Mesenchymal stem cell (in vitro differentiated cells and primary cell): ENCODE results near the gene STOX2.

ENCODE experiments used
- DNase-seq: peaks from one replicate; pipeline ENCODE4 v3.0.0-alpha.2; 2013
- H2AFZ ChIP-seq: one replicate; pipeline ENCODE4 v1.6.1; 2013; ENCODE audit warnings: low read depth, mild to moderate bottlenecking, control low read depth, inconsistent platforms, low read length, moderate library complexity
- H2AK5ac ChIP-seq: 2 replicates; pipeline ENCODE4 v1.6.1; 2013; ENCODE audit warnings: low read length, moderate library complexity, mild to moderate bottlenecking, inconsistent platforms; ENCODE audit not compliant: severe bottlenecking
- H2BK120ac ChIP-seq: one replicate; pipeline ENCODE4 v1.6.1; 2013; ENCODE audit warnings: low read depth, mild to moderate bottlenecking, inconsistent platforms, low read length, moderate library complexity
- H2BK12ac ChIP-seq, 2 experiments: one replicate each; pipeline ENCODE4 v1.6.1; 2013; ENCODE audit warnings: inconsistent platforms in 2 of 2, low read length in 2 of 2, mild to moderate bottlenecking in 2 of 2, moderate library complexity in 2 of 2, control low read depth in 1 of 2
- H2BK15ac ChIP-seq: one replicate; pipeline ENCODE4 v1.6.1; 2013; ENCODE audit warnings: mild to moderate bottlenecking, low read depth, inconsistent platforms; ENCODE audit not compliant: poor library complexity, severe bottlenecking
- H2BK5ac ChIP-seq: 2 replicates; pipeline ENCODE4 v1.6.1; 2013; ENCODE audit warnings: low read depth, mild to moderate bottlenecking, low read length, control low read depth, inconsistent platforms; ENCODE audit not compliant: poor library complexity, severe bottlenecking
- H3K14ac ChIP-seq, 2 experiments: one replicate each; pipeline ENCODE4 v1.6.1; 2013; ENCODE audit warnings: inconsistent platforms in 2 of 2, low read length in 2 of 2, control low read depth in 1 of 2, mild to moderate bottlenecking in 1 of 2, moderate library complexity in 1 of 2
- H3K18ac ChIP-seq, 2 experiments: one replicate each; pipeline ENCODE4 v1.6.1; 2013; ENCODE audit warnings: inconsistent platforms in 2 of 2, low read length in 2 of 2, control low read depth in 1 of 2, low read depth in 1 of 2, mild to moderate bottlenecking in 1 of 2
- H3K23ac ChIP-seq, 2 experiments: one replicate each; pipeline ENCODE4 v1.6.1; 2013; ENCODE audit warnings: inconsistent platforms in 2 of 2, low read length in 2 of 2, mild to moderate bottlenecking in 2 of 2, moderate library complexity in 2 of 2, control low read depth in 1 of 2
- H3K27ac ChIP-seq: 2 replicates; pipeline ENCODE4 v1.5.1; 2013; ENCODE audit warnings: mild to moderate bottlenecking, moderate library complexity, low read length, control low read depth, inconsistent platforms; ENCODE audit not compliant: poor library complexity, severe bottlenecking
- H3K27me3 ChIP-seq, 2 experiments: 2 replicates each; pipeline versions ENCODE4 v1.6.1 to v1.7.0; 2013; ENCODE audit warnings: low read length in 2 of 2, mild to moderate bottlenecking in 2 of 2, moderate library complexity in 2 of 2, control low read depth in 1 of 2, inconsistent platforms in 1 of 2; ENCODE audit not compliant: control insufficient read depth in 1 of 2, insufficient read depth in 1 of 2
- H3K36me3 ChIP-seq, 2 experiments: 2 replicates each; pipeline versions ENCODE4 v1.6.1 to v1.7.0; 2013; ENCODE audit warnings: low read length in 2 of 2, control low read depth in 1 of 2, inconsistent platforms in 1 of 2, low read depth in 1 of 2, mild to moderate bottlenecking in 1 of 2; ENCODE audit not compliant: insufficient read depth in 2 of 2, control insufficient read depth in 1 of 2
- H3K4ac ChIP-seq, 2 experiments: one replicate each; pipeline ENCODE4 v1.6.1; 2013; ENCODE audit warnings: inconsistent platforms in 2 of 2, low read length in 2 of 2, mild to moderate bottlenecking in 2 of 2, moderate library complexity in 2 of 2, control low read depth in 1 of 2, low read depth in 1 of 2
- H3K4me1 ChIP-seq: 2 replicates; pipeline ENCODE4 v1.6.1; 2013; ENCODE audit warnings: low read depth, low read length, control low read depth; ENCODE audit not compliant: control insufficient read depth, insufficient read depth
- H3K4me2 ChIP-seq: 2 replicates; pipeline ENCODE4 v1.6.1; 2013; ENCODE audit warnings: low read length, mild to moderate bottlenecking, inconsistent platforms; ENCODE audit not compliant: poor library complexity, severe bottlenecking
- H3K4me3 ChIP-seq, 2 experiments: 2 replicates each; pipeline versions ENCODE4 v1.5.1 to v1.7.0; 2013; ENCODE audit warnings: low read length in 2 of 2, mild to moderate bottlenecking in 2 of 2, control low read depth in 1 of 2, low read depth in 1 of 2; ENCODE audit not compliant: insufficient read depth in 1 of 2
- H3K79me1 ChIP-seq: replicated peaks from 2 replicates; pipeline ENCODE4 v1.6.1; 2013; ENCODE audit warnings: mild to moderate bottlenecking, control low read depth, low read length, inconsistent platforms; ENCODE audit not compliant: poor library complexity, severe bottlenecking
- H3K9ac ChIP-seq: 2 replicates; pipeline ENCODE4 v1.7.0; 2013; ENCODE audit warnings: mild to moderate bottlenecking, low read length, moderate library complexity
- H3K9me3 ChIP-seq: 2 replicates; pipeline ENCODE4 v1.7.0; 2013; ENCODE audit warnings: mild to moderate bottlenecking, low read length; ENCODE audit not compliant: control insufficient read depth
- H4K8ac ChIP-seq: one replicate; pipeline ENCODE4 v1.6.1; 2013; ENCODE audit warnings: inconsistent platforms, mild to moderate bottlenecking, low read length, moderate library complexity
- H4K91ac ChIP-seq: one replicate; pipeline ENCODE4 v1.6.1; 2013; ENCODE audit warnings: mild to moderate bottlenecking, low read length, inconsistent platforms
- WGBS: methylation state at CpG from one replicate; pipeline ENCODE4 v1.1.7; 2013; ENCODE audit warnings: mixed read lengths; 5-methylcytosine and 5-hydroxymethylcytosine counted together

STOX2 gene

DNA sequence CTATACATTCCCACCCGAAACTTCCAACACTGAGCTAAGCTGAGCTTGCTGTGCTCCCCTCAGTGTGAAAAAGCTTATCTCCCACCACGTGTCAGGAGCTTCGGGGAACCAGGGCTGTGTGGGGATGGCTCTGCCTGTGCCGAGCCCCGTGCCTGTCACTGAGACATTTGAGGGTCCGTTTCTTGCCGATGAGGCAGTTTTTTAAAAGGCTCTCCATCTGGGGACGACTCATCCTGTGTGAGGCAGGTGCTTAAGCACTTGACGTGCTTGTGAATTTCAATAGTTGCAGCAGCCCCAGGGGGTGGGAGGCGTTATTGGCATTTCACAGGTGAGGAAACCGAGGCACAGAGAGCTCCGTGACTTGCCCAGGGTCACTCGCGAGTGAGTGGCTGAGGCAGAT lies 151.8 kb downstream of the STOX2 start:
- 66% methylated on average over 14 of the region's 14 CpGs for WGBS
- Histone ChIP-seq H3K18ac (no peak overlapping the region), H3K4me2 (no peak overlapping the region), H3K4me1 (no peaks in the 10 kb centered on the region), H2BK5ac (no peak overlapping the region), H4K91ac (no peak overlapping the region), H3K27ac (no peak overlapping the region), H3K14ac (no peak overlapping the region), H3K4ac (no peak overlapping the region), H3K4me3 (no peak overlapping the region), H2BK15ac (no peak overlapping the region), H3K27me3 (no peaks in the 10 kb centered on the region), H3K23ac (no peak overlapping the region), H3K79me1 (no peaks in the 10 kb centered on the region), H2AK5ac (no peak overlapping the region), H2AFZ (no peak overlapping the region), H2BK12ac (no peak overlapping the region), H3K36me3 (no peaks in the 10 kb centered on the region), H2BK120ac (no peak overlapping the region), H3K9ac (no peak overlapping the region), H3K9me3 (peaks cover 3% of the 10 kb centered on the region), H4K8ac (no peak overlapping the region)
- no peak for DNase-seq

DNA sequence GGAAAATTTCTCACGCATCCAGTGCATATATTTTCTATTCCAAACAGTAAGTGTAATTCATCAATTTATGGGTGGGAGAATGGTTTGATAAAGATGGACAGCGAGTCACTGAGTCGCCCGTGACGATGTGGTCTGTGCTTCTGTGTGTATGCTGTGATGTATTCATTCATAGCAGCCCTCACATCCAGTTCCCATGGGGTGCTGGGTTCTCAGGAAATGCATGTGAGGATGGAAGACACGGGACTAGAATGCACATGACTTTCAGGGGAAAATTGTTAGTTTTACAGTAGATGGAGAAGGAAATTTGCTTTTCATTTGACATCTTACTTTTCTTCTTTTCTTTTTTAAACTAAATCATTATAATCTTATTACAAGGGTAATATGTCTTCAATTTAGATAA lies 152.9 kb downstream of the STOX2 start:
- H3K79me1 ChIP-seq, result no peaks in the 10 kb centered on the region
- H3K4me3 ChIP-seq, result no peak overlapping the region
- H3K36me3 ChIP-seq, result no peaks in the 10 kb centered on the region
- H3K18ac ChIP-seq, result no peak overlapping the region
- no peak overlapping the region for H3K4me2 ChIP-seq
- H3K14ac ChIP-seq, result no peak overlapping the region
- H3K9ac ChIP-seq, result no peak overlapping the region
- no peak for DNase-seq
- no peaks in the 10 kb centered on the region for H3K4me1 ChIP-seq
- H4K91ac ChIP-seq, result no peak overlapping the region
- no peak overlapping the region for H2AK5ac ChIP-seq
- no peak overlapping the region for H4K8ac ChIP-seq
- 89% methylated on average over 6 of the region's 6 CpGs for WGBS
- H2BK12ac ChIP-seq, result no peak overlapping the region
- H2BK5ac ChIP-seq, result no peak overlapping the region
- H3K27ac ChIP-seq, result no peak overlapping the region
- H3K23ac ChIP-seq, result no peak overlapping the region
- H2BK120ac ChIP-seq, result no peak overlapping the region
- no peak overlapping the region for H3K4ac ChIP-seq
- H2AFZ ChIP-seq, result no peak overlapping the region
- H2BK15ac ChIP-seq, result no peak overlapping the region
- no peaks in the 10 kb centered on the region for H3K27me3 ChIP-seq
- peaks cover 3% of the 10 kb centered on the region for H3K9me3 ChIP-seq

DNA sequence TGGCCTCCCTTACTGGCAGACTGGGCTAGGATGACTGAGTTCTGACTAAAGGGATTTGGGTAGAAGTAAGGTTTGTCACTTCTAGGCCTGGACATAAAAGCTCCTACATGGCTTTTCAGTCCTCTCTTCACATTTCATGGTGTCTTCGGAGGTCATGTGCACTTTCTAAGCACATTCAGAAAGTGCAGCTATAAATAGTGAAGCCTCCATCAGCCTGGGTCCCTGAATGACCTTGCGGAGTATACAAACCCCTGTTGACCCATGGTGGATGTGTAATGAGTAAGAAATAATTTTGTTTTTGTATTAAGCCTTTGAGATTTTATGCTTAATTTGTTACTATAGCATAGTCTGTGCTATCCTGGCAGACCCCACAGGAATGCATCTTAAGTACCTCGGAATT lies 154.0 kb downstream of the STOX2 start:
- H3K27ac ChIP-seq, result no peak overlapping the region
- H2AK5ac ChIP-seq, result no peak overlapping the region
- no peaks in the 10 kb centered on the region for H3K79me1 ChIP-seq
- H2BK12ac ChIP-seq, result no peak overlapping the region
- no peaks in the 10 kb centered on the region for H3K4me1 ChIP-seq
- no peak overlapping the region for H2AFZ ChIP-seq
- H4K91ac ChIP-seq, result no peak overlapping the region
- 87% methylated on average over 3 of the region's 3 CpGs for WGBS
- DNase-seq, result no peak
- no peak overlapping the region for H4K8ac ChIP-seq
- no peak overlapping the region for H3K4me2 ChIP-seq
- no peak overlapping the region for H2BK5ac ChIP-seq
- H3K4me3 ChIP-seq, result no peak overlapping the region
- H3K9me3 ChIP-seq, result peaks cover 3% of the 10 kb centered on the region
- H3K9ac ChIP-seq, result no peak overlapping the region
- no peak overlapping the region for H2BK120ac ChIP-seq
- no peak overlapping the region for H3K4ac ChIP-seq
- no peak overlapping the region for H3K23ac ChIP-seq
- no peak overlapping the region for H3K14ac ChIP-seq
- H3K27me3 ChIP-seq, result no peaks in the 10 kb centered on the region
- no peak overlapping the region for H2BK15ac ChIP-seq
- H3K36me3 ChIP-seq, result no peaks in the 10 kb centered on the region
- H3K18ac ChIP-seq, result no peak overlapping the region

DNA sequence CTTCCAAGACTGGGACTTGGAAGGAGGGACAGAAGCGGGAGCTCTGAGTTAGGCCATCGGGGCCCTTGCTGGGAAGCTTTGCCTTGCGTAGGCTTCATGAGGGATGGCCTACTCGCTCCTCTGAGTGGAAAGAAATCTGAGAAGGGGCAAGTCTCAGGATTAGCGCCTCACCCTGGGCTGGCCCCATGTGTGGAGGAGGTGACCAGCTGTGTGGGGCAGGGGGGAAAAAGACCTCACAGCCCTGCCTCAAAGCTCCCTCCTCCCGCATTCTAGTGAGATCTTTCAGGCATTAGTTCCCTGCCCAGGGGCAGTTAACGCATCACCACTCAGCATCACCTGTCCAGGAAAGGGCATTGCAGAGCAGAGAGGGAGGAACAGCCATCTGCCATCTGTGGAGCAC lies 156.5 kb downstream of the STOX2 start:
- no peak overlapping the region for H3K4me2 ChIP-seq
- H3K27me3 ChIP-seq, result no peaks in the 10 kb centered on the region
- H4K8ac ChIP-seq, result no peak overlapping the region
- no peak for DNase-seq
- H3K14ac ChIP-seq, result no peak overlapping the region
- no peaks in the 10 kb centered on the region for H3K4me1 ChIP-seq
- H3K18ac ChIP-seq, result no peak overlapping the region
- H2BK12ac ChIP-seq, result no peak overlapping the region
- no peak overlapping the region for H2BK120ac ChIP-seq
- peaks cover 3% of the 10 kb centered on the region for H3K9me3 ChIP-seq
- no peak overlapping the region for H3K23ac ChIP-seq
- no peak overlapping the region for H3K4me3 ChIP-seq
- 86% methylated on average over 7 of the region's 7 CpGs for WGBS
- H3K27ac ChIP-seq, result no peak overlapping the region
- H4K91ac ChIP-seq, result no peak overlapping the region
- no peak overlapping the region for H2AFZ ChIP-seq
- no peaks in the 10 kb centered on the region for H3K36me3 ChIP-seq
- no peaks in the 10 kb centered on the region for H3K79me1 ChIP-seq
- H3K9ac ChIP-seq, result no peak overlapping the region
- no peak overlapping the region for H2AK5ac ChIP-seq
- no peak overlapping the region for H2BK15ac ChIP-seq
- H3K4ac ChIP-seq, result no peak overlapping the region
- no peak overlapping the region for H2BK5ac ChIP-seq
